Activated B cell treated with CpG ODN at 0.5 μM for 24 hours (primary cell): ENCODE results near the gene RORC. TPM values are rescaled to one million over a fixed set of nuclear protein-coding genes. Genes with fewer than 3 reads are reported as not detected.

Source experiments
- ATAC-seq: fragments of 200-7000 bp; cut with Tn5 transposase; one replicate; pipeline ENCODE4 v1.10.0; 2021; ENCODE audit warnings: low read depth, mild to moderate bottlenecking, moderate library complexity
- CTCF ChIA-PET: fragments of 350-600 bp; sonication (Branson Sonifier 250); formaldehyde crosslinking; loops from one replicate; lab custom pipeline; 2021; ENCODE audit warnings: antibody characterized with exemption; lab: Charles Lee
- POLR2A ChIA-PET: fragments of 350-600 bp; sonication (Branson Sonifier 250); formaldehyde crosslinking; loops from one replicate; lab custom pipeline; 2021; ENCODE audit warnings: antibody characterized with exemption; lab: Charles Lee
- DNase-seq: peaks from one replicate; pipeline ENCODE4 v3.0.0; 2022
- H3K27ac Mint-ChIP-seq: one replicate; pipeline ENCODE4 v1.8.0; 2020; ENCODE audit warnings: mixed read lengths
- H3K27me3 Mint-ChIP-seq: one replicate; pipeline ENCODE4 v1.8.0; 2021; ENCODE audit warnings: mixed read lengths
- H3K36me3 Mint-ChIP-seq: one replicate; pipeline ENCODE4 v1.8.0; 2021; ENCODE audit warnings: low read depth, mixed read lengths
- H3K4me1 Mint-ChIP-seq: one replicate; pipeline ENCODE4 v1.8.0; 2021; ENCODE audit warnings: mixed read lengths
- H3K4me3 Mint-ChIP-seq: one replicate; pipeline ENCODE4 v1.8.0; 2020; ENCODE audit warnings: mild to moderate bottlenecking, mixed read lengths
- H3K9me3 Mint-ChIP-seq: one replicate; pipeline ENCODE4 v1.8.0; 2020; ENCODE audit warnings: mixed read lengths
- intact Hi-C: fragments of 100-400 bp; cut with micrococcal nuclease; formaldehyde crosslinking; loops from one replicate; pipeline ENCODE4 v1.15.1; 2024
- total RNA-seq: library from RNA; stranded (reverse); gene quantifications from 2 replicates; pipeline ENCODE4 v1.2.3, GENCODE V29; 2022
- TF ChIP-seq, protein P1 (sequence below): fragments of 200-600 bp; IDR thresholded peaks from one replicate; pipeline ENCODE4 v1.8.0; 2022; ENCODE audit warnings: antibody characterized with exemption, mild to moderate bottlenecking

RORC gene
- total RNA-seq, 1 donor from 2014 or later: 0.09 TPM

- ATAC-seq (no peak), DNase-seq (no peak)
- Mint-ChIP-seq H3K4me1 (no peaks in the 10 kb centered on the region), H3K27me3 (peaks cover 7% of the 10 kb centered on the region), H3K36me3 (no peaks in the 10 kb centered on the region), H3K9me3 (no peaks in the 10 kb centered on the region), H3K27ac (no peak overlapping the region), H3K4me3 (no peak overlapping the region)
- ChIA-PET POLR2A (no interaction called here), CTCF (no interaction called here)
- intact Hi-C loops: no loop called here
- TF ChIP-seq, protein P1, sequence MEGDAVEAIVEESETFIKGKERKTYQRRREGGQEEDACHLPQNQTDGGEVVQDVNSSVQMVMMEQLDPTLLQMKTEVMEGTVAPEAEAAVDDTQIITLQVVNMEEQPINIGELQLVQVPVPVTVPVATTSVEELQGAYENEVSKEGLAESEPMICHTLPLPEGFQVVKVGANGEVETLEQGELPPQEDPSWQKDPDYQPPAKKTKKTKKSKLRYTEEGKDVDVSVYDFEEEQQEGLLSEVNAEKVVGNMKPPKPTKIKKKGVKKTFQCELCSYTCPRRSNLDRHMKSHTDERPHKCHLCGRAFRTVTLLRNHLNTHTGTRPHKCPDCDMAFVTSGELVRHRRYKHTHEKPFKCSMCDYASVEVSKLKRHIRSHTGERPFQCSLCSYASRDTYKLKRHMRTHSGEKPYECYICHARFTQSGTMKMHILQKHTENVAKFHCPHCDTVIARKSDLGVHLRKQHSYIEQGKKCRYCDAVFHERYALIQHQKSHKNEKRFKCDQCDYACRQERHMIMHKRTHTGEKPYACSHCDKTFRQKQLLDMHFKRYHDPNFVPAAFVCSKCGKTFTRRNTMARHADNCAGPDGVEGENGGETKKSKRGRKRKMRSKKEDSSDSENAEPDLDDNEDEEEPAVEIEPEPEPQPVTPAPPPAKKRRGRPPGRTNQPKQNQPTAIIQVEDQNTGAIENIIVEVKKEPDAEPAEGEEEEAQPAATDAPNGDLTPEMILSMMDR: no peak
Observed at GRCh38 chr1:151798571-151798970, 33.0 kb downstream of the RORC start.

GRCh38 chr1:151790940-151791651 lies 40.5 kb downstream of the RORC start:
- CTCF ChIA-PET: no interaction called here
- intact Hi-C loops: loop anchor here (1.0 to 5.0 kb wide), 6 partner anchors 28 to 464 kb away; partner anchors contain the start of genes C2CD4D, MRPL9, PI4KB and POGZ
- Mint-ChIP-seq H3K4me1 (peaks cover 21% of the 10 kb centered on the region), H3K36me3 (peaks cover 9% of the 10 kb centered on the region), H3K27me3 (peaks cover 3% of the 10 kb centered on the region), H3K9me3 (no peaks in the 10 kb centered on the region), H3K4me3 (peak overlapping the region; percentile 99), H3K27ac (peak overlapping the region; percentile 91)
- POLR2A ChIA-PET: interaction anchor here (0.6 to 2.4 kb wide), 6 partner anchors 28 to 851 kb away, joined by 3 to 33 read pairs (median 4); partner anchors contain the start of genes MRPL9, PSMD4 and SNX27
- TF ChIP-seq, protein P1: no peak
- ATAC-seq (no peak), DNase-seq (no peak)

GRCh38 chr1:151790071-151790939 lies 41.3 kb downstream of the RORC start, which contains the start of gene TDRKH:
TDRKH (minus strand) TSS chr1:151790500; CDS start chr1:151783022, 7,478 bp downstream.
- DNase-seq (peak; percentile 91), ATAC-seq (peak; percentile 93)
- Mint-ChIP-seq H3K27me3 (peaks cover 3% of the 10 kb centered on the region), H3K36me3 (peaks cover 9% of the 10 kb centered on the region), H3K27ac (peak within 1 kb of the TSS; percentile 91), H3K4me3 (peak within 1 kb of the TSS; percentile 99), H3K9me3 (no peaks in the 10 kb centered on the region), H3K4me1 (peaks cover 21% of the 10 kb centered on the region)
- intact Hi-C loops: loop anchor here (1.0 to 5.0 kb wide), 6 partner anchors 27 to 463 kb away; partner anchors contain the start of genes C2CD4D, MRPL9, PI4KB and POGZ
- POLR2A ChIA-PET: interaction anchor here (0.6 to 2.4 kb wide), 6 partner anchors 9 to 850 kb away, joined by 3 to 33 read pairs (median 4); partner anchors contain the start of genes MRPL9, PSMD4 and SNX27
- CTCF ChIA-PET: interaction anchor here (1.0 to 1.5 kb wide), 2 partner anchors 13 to 196 kb away, joined by 3 read pairs; no protein-coding TSS in a partner anchor
- TF ChIP-seq, protein P1: no peak

GRCh38 chr1:151787689-151788088 lies 43.9 kb downstream of the RORC start:
- Mint-ChIP-seq H3K36me3 (peaks cover 10% of the 10 kb centered on the region), H3K27me3 (peaks cover 3% of the 10 kb centered on the region), H3K4me1 (peaks cover 21% of the 10 kb centered on the region), H3K4me3 (no peak overlapping the region), H3K27ac (no peak overlapping the region), H3K9me3 (no peaks in the 10 kb centered on the region)
- ChIA-PET POLR2A (interaction anchor here (0.6 kb wide), 2 partner anchors 27 to 122 kb away, joined by 3 read pairs; partner anchors contain the start of gene THEM4), CTCF (no interaction called here)
- no peak for ATAC-seq
- intact Hi-C loops: no loop called here
- no peak for DNase-seq
- TF ChIP-seq, protein P1: no peak
